Measurements from ENCODE around the gene GPR21.

GPR21 gene

GRCh38 chr9:123039617-123040219 lies 6.3 kb downstream of the GPR21 start:
- no peak for DNase-seq (ENCODE audit: low read depth)
- TF ChIP-seq CTCF (IDR thresholded peaks at IDR 0.05; ENCODE audit: insufficient read depth, low read depth, low read length, missing control alignments): no peak
- H3K4me3 ChIP-seq (ENCODE audit: low read length): no peak overlapping the region

- TF ChIP-seq CTCF (IDR thresholded peaks at IDR 0.05; ENCODE audit: insufficient read depth, low read depth, low read length, missing control alignments): no peak
- no peak overlapping the region for H3K4me3 ChIP-seq (ENCODE audit: low read length)
- DNase-seq (ENCODE audit: low read depth): no peak
Observed at GRCh38 chr9:123040801-123041200, 7.3 kb downstream of the GPR21 start.

GRCh38 chr9:123041489-123041888 lies 8.0 kb downstream of the GPR21 start:
- H3K4me3 ChIP-seq (ENCODE audit: low read length): no peak overlapping the region
- no peak for DNase-seq (ENCODE audit: low read depth)
- no peak for TF ChIP-seq CTCF (IDR thresholded peaks at IDR 0.05; ENCODE audit: insufficient read depth, low read depth, low read length, missing control alignments)

- DNase-seq (ENCODE audit: low read depth): no peak
- TF ChIP-seq CTCF (IDR thresholded peaks at IDR 0.05; ENCODE audit: insufficient read depth, low read depth, low read length, missing control alignments): no peak
- no peak overlapping the region for H3K4me3 ChIP-seq (ENCODE audit: low read length)
Observed at GRCh38 chr9:123043081-123043939, 9.8 kb downstream of the GPR21 start.

- H3K4me3 ChIP-seq (ENCODE audit: low read length): no peak overlapping the region
- DNase-seq (ENCODE audit: low read depth): peak; percentile 70
- TF ChIP-seq CTCF (IDR thresholded peaks at IDR 0.05; ENCODE audit: insufficient read depth, low read depth, low read length, missing control alignments): no peak
Observed at GRCh38 chr9:123044586-123044985, 11.1 kb downstream of the GPR21 start.

GRCh38 chr9:123046406-123047195 lies 13.1 kb downstream of the GPR21 start:
- H3K4me3 ChIP-seq (ENCODE audit: low read length): no peak overlapping the region
- TF ChIP-seq CTCF (IDR thresholded peaks at IDR 0.05; ENCODE audit: insufficient read depth, low read depth, low read length, missing control alignments): no peak
- no peak for DNase-seq (ENCODE audit: low read depth)

Measured in epithelial cell of esophagus (primary cell).